ENCODE data around the gene LIN7A. TPM values are rescaled to one million over a fixed set of nuclear protein-coding genes. Genes with fewer than 3 reads are reported as not detected.

Gene LIN7A
- total and polyA plus RNA-seq, 2 donors (not counting 1 experiment from before 2014, with no cell fraction given), result 22.8 to 35.3 TPM

GRCh38 chr12:80813820-80814219, 123.9 kb downstream of the LIN7A start:
- no peaks in the 10 kb centered on the region for H3K9me3 ChIP-seq (ENCODE audit: control insufficient read depth, insufficient read depth, low read depth, low read length)
- no peak overlapping the region for H3K4me2 ChIP-seq (ENCODE audit: extremely low read depth, insufficient read depth, low read length)
- H4K20me1 ChIP-seq (ENCODE audit: control insufficient read depth, extremely low read depth, insufficient read depth, low read length), result no peaks in the 10 kb centered on the region
- H3K27me3 ChIP-seq (ENCODE audit: control insufficient read depth, insufficient read depth, low read length), result no peaks in the 10 kb centered on the region
- no peak overlapping the region for H3K27ac ChIP-seq (ENCODE audit: insufficient read depth, low read length)
- H3K4me3 ChIP-seq (replicated peaks in 1 of 4; ENCODE audit: control extremely low read depth in 1 of 4, insufficient read depth in 1 of 4, low read depth in 3 of 4, low read length in 4 of 4), result no peak overlapping the region
- H3K79me2 ChIP-seq (ENCODE audit: control insufficient read depth, insufficient read depth, low read length), result no peaks in the 10 kb centered on the region
- DNase-seq (ENCODE audit: low read depth in 2 of 2), result no peak
- peaks cover 2% of the 10 kb centered on the region for H3K4me1 ChIP-seq (ENCODE audit: control insufficient read depth, extremely low read depth, insufficient read depth, low read length)
- H3K9ac ChIP-seq (ENCODE audit: insufficient read depth, low read length), result no peak overlapping the region
- TF ChIP-seq, protein P1, sequence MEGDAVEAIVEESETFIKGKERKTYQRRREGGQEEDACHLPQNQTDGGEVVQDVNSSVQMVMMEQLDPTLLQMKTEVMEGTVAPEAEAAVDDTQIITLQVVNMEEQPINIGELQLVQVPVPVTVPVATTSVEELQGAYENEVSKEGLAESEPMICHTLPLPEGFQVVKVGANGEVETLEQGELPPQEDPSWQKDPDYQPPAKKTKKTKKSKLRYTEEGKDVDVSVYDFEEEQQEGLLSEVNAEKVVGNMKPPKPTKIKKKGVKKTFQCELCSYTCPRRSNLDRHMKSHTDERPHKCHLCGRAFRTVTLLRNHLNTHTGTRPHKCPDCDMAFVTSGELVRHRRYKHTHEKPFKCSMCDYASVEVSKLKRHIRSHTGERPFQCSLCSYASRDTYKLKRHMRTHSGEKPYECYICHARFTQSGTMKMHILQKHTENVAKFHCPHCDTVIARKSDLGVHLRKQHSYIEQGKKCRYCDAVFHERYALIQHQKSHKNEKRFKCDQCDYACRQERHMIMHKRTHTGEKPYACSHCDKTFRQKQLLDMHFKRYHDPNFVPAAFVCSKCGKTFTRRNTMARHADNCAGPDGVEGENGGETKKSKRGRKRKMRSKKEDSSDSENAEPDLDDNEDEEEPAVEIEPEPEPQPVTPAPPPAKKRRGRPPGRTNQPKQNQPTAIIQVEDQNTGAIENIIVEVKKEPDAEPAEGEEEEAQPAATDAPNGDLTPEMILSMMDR (conservative IDR thresholded peaks at IDR 0.05 in 1 of 2, IDR thresholded peaks at IDR 0.05 in 1 of 2; ENCODE audit: low read depth in 1 of 2, low read length in 2 of 2), result no peak
- TF ChIP-seq EZH2 (IDR thresholded peaks at IDR 0.05; ENCODE audit: low read length, missing control alignments), result no peak
- no peaks in the 10 kb centered on the region for H3K36me3 ChIP-seq (ENCODE audit: control insufficient read depth, insufficient read depth, low read length)
- no peak overlapping the region for H2AFZ ChIP-seq (ENCODE audit: low read length)

GRCh38 chr12:80811957-80812708, 125.6 kb downstream of the LIN7A start:
- Histone ChIP-seq H3K27ac (ENCODE audit: insufficient read depth, low read length) (no peak overlapping the region), H3K9me3 (ENCODE audit: control insufficient read depth, insufficient read depth, low read depth, low read length) (no peaks in the 10 kb centered on the region), H3K27me3 (ENCODE audit: control insufficient read depth, insufficient read depth, low read length) (no peaks in the 10 kb centered on the region), H3K36me3 (ENCODE audit: control insufficient read depth, insufficient read depth, low read length) (no peaks in the 10 kb centered on the region), H4K20me1 (ENCODE audit: control insufficient read depth, extremely low read depth, insufficient read depth, low read length) (no peaks in the 10 kb centered on the region), H3K4me1 (ENCODE audit: control insufficient read depth, extremely low read depth, insufficient read depth, low read length) (peaks cover 2% of the 10 kb centered on the region), H2AFZ (ENCODE audit: low read length) (no peak overlapping the region), H3K4me3 (replicated peaks in 1 of 4; ENCODE audit: control extremely low read depth in 1 of 4, insufficient read depth in 1 of 4, low read depth in 3 of 4, low read length in 4 of 4) (no peak overlapping the region), H3K9ac (ENCODE audit: insufficient read depth, low read length) (no peak overlapping the region), H3K4me2 (ENCODE audit: extremely low read depth, insufficient read depth, low read length) (no peak overlapping the region), H3K79me2 (ENCODE audit: control insufficient read depth, insufficient read depth, low read length) (no peaks in the 10 kb centered on the region)
- no peak for DNase-seq (ENCODE audit: low read depth in 2 of 2)
- TF ChIP-seq, protein P1 (conservative IDR thresholded peaks at IDR 0.05 in 1 of 2, IDR thresholded peaks at IDR 0.05 in 1 of 2; ENCODE audit: low read depth in 1 of 2, low read length in 2 of 2), result no peak
- no peak for TF ChIP-seq EZH2 (IDR thresholded peaks at IDR 0.05; ENCODE audit: low read length, missing control alignments)

GRCh38 chr12:80810874-80811273, 126.9 kb downstream of the LIN7A start:
- Histone ChIP-seq H3K4me3 (replicated peaks in 1 of 4; ENCODE audit: control extremely low read depth in 1 of 4, insufficient read depth in 1 of 4, low read depth in 3 of 4, low read length in 4 of 4) (no peak overlapping the region), H3K27me3 (ENCODE audit: control insufficient read depth, insufficient read depth, low read length) (no peaks in the 10 kb centered on the region), H4K20me1 (ENCODE audit: control insufficient read depth, extremely low read depth, insufficient read depth, low read length) (no peaks in the 10 kb centered on the region), H3K9ac (ENCODE audit: insufficient read depth, low read length) (no peak overlapping the region), H3K4me1 (ENCODE audit: control insufficient read depth, extremely low read depth, insufficient read depth, low read length) (peaks cover 2% of the 10 kb centered on the region), H3K79me2 (ENCODE audit: control insufficient read depth, insufficient read depth, low read length) (no peaks in the 10 kb centered on the region), H3K9me3 (ENCODE audit: control insufficient read depth, insufficient read depth, low read depth, low read length) (no peaks in the 10 kb centered on the region), H3K36me3 (ENCODE audit: control insufficient read depth, insufficient read depth, low read length) (no peaks in the 10 kb centered on the region), H3K27ac (ENCODE audit: insufficient read depth, low read length) (no peak overlapping the region), H3K4me2 (ENCODE audit: extremely low read depth, insufficient read depth, low read length) (no peak overlapping the region), H2AFZ (ENCODE audit: low read length) (no peak overlapping the region)
- no peak for DNase-seq (ENCODE audit: low read depth in 2 of 2)
- TF ChIP-seq EZH2 (IDR thresholded peaks at IDR 0.05; ENCODE audit: low read length, missing control alignments), result no peak
- TF ChIP-seq, protein P1 (conservative IDR thresholded peaks at IDR 0.05 in 1 of 2, IDR thresholded peaks at IDR 0.05 in 1 of 2; ENCODE audit: low read depth in 1 of 2, low read length in 2 of 2), result no peak
